ENCODE data around the gene GGT5.
"Not testable (repeated sequence)": the region's sequence is repeated elsewhere in the genome, so short reads cannot be mapped to it uniquely, and the experiment has no call there.

Gene GGT5, protein sequence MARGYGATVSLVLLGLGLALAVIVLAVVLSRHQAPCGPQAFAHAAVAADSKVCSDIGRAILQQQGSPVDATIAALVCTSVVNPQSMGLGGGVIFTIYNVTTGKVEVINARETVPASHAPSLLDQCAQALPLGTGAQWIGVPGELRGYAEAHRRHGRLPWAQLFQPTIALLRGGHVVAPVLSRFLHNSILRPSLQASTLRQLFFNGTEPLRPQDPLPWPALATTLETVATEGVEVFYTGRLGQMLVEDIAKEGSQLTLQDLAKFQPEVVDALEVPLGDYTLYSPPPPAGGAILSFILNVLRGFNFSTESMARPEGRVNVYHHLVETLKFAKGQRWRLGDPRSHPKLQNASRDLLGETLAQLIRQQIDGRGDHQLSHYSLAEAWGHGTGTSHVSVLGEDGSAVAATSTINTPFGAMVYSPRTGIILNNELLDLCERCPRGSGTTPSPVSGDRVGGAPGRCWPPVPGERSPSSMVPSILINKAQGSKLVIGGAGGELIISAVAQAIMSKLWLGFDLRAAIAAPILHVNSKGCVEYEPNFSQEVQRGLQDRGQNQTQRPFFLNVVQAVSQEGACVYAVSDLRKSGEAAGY

DNA sequence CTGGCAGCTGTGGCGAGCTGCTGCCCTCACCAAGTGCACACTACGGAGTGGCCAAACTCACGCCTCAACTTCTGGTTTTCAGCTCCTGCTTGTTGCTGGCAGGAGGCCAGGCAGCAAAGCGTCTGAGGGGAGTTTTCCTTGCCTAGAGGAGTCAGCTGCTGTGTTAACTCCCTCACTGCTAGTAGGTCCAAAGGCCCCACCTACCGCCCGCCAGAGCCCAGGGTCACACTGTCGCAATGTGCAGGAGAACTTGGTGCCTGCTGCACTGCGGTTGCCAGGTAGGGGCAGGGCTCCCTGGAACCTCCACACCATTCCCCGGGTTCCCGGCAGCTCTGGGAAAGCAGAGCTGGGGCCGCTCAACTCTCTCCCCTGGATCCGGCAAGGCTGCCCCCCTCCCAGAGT is at the start of gene GGT5:
GGT5 (minus strand) TSS at position 53 of the 402 bp plus-strand sequence. CDS start 357 bp downstream, outside the sequence.
- DNase-seq: not testable (repeated sequence)

GRCh38 chr22:24292202-24292830 is 47.4 kb upstream of the GGT5 start:
- not testable (repeated sequence) for DNase-seq

GRCh38 chr22:24291515-24292201 is 46.8 kb upstream of the GGT5 start:
- no peak for DNase-seq

DNA sequence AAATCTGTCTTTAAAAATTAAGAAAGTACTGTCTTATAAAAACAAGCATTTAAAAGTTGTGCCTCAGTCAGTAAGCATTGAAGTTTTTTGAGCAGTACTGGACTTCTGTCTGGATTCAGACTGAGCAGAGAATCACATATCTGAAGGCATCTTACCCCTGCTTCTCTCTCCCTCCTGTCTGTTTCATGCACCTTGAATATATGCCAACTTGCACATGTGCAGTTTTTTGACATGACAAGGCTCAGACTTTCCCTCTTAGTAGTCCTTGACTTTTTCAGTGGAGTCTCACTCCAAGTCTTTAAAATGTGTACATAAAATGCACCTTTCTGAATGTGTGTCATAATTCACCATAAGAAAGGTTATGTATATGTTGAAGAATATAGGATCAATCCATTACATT is 45.6 kb upstream of the GGT5 start:
- DNase-seq: no peak

DNA sequence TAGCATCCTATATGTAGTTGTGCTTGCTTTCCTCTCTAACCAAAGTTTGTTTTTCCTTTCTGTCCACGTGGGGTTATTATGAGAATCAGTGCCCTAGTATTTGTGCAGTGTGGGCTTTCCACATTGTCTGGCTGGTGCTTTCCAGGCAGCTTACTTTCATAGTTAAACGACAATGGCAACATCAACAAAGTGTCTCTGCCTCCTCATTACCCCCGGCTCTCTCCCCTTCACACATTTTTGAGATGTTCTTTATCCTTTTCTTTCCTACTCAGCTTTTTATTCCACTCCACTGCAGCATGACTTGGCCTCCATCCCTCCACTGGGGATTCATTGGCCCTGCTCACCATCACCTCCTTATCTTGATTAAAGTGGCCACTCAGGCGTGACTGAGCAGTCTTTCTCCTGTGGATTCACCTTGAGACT is 44.9 kb upstream of the GGT5 start:
- no peak for DNase-seq

DNA sequence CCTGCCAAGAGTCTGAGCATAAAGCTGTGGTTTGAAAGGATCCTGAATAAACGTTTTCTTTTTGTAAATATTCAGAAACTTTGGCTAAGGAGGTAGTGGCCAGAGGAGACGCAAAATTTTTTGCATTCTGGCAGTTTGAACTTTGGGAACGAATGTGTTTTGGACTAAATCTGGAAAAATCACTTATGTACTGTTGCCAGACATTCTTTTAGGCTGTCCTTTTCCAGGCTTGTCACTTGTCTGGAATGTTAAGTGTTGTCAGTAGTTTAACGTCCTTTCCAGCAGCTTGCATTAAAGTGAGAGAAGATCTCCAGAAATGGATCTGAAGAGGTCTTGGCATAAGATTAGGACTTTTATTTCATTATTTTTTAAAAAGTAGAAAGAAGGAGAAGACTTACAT is 44.2 kb upstream of the GGT5 start:
- no peak for DNase-seq

DNA sequence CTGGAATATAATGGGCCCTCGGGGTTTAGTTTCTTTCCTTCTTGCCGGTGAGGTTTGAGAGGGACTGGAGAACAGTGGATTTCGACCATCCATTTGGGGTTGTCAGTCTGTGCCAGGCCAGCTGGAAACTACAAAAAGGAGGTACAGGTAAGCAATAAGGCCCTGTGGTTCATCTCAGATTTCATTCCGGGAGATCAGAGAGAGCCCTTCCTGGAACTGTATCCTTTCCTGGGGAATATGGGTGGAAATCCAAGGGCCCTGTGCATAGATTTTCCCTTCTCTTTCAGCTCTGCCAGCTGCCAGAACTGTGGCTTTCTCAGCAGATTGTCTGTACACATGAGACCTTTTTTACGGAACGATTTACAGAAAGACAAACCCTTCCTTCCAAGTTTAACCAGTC is 42.9 kb upstream of the GGT5 start:
- DNase-seq: not testable (repeated sequence)

- not testable (repeated sequence) for DNase-seq
Observed at GRCh38 chr22:24287212-24287611, 42.3 kb upstream of the GGT5 start.

GRCh38 chr22:24285245-24285644 is 40.4 kb upstream of the GGT5 start:
- DNase-seq: no peak

GRCh38 chr22:24284747-24285203 is 39.9 kb upstream of the GGT5 start:
- DNase-seq: no peak

DNA sequence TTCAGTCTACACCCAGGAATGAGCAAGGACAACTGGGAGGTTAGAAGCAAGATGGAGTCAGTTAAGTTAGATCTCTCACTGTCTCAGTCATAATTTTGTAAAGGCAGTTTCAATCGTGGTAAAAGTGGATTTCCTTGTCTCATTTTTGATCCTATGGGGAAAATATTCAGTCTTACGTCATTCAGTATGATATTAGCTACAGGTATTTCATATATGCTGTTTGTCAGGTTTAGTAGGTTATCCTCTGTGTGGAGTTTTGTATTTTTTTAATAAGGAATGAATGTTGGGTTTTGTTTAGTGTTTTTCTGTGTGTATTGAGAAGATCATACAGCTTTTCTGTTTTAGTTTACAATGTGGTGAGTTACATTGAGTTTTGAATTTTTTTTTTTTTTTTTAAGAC is 37.5 kb upstream of the GGT5 start:
- DNase-seq: no peak

- not testable (repeated sequence) for DNase-seq
Observed at GRCh38 chr22:24280363-24280762, 35.5 kb upstream of the GGT5 start.

DNA sequence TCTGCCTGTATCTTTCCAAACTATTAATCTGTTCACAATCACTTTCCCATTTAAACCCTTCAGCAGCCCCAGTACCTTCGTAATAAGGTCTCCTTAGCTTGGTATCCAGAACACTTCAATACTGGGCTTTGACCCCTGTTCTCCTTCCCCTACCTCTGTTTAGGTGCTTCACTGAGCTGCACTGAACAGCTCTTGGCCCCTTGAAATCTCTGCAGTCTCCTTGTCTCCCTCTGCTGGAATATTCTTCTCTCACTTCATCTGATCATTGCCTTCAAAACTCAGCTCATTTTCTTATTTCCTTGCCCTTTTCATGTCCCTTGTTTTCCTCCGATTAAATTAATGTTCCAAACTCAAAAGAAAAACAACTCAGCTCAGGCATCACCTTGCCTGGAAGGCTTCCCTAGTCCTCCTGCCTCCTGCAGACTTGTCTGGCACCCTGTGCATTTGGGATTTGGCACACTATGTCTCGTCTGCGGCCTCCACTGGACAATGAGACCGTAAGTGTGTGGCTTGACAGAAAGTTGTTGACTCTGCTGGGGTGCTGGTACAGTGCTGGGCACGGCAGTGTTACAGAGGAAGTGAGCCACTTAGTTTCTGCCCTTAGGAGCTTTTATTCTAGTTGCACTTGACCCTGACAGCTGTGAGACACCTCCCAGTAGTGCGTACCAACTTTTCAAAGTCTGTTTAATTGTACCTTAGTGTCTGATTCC is 30.0 kb upstream of the GGT5 start:
- not testable (repeated sequence) for DNase-seq

DNA sequence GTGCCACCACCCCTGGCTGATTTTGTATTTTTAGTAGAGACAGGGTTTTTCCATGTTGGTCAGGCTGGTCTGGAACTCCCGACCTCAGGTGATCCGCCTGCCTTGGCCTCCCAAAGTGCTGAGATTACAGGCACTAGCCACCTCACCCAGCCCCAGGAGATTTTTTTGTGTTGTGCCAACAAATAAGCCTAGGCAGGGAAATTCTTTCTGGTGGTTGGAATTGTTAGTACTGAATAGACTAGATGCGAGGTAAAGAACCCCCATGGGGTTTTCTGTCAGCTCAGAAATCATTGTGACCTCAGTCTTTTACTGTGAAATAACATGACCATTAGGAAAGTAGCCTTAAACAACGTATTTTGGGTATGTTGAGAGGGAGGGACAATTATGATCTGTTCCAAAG is 29.0 kb upstream of the GGT5 start:
- DNase-seq: not testable (repeated sequence)

- not testable (repeated sequence) for DNase-seq
Observed at GRCh38 chr22:24273031-24273430, 28.1 kb upstream of the GGT5 start.

DNA sequence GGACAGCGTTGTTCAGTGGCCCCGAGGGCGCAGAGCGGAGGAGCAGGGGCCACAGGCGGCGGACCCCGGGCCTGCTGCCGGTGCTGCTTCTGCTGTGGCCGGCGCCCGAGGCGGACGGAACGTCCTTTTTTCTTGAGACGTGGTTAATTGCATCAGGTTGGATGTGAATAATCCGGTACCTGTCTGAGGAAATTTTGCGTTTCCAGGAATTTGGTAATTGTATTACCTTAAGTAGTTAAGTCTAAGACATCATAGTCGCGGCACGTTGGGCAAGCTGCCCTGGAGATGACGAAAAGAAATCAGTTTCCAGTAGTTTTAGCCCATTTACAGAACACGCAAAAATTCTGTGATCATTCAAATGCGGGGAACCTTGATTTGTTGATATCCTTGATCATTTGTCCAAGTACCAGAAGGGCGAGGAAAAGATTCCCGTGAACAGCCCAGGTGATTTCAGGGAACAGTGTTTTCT is 26.5 kb upstream of the GGT5 start:
- no peak for DNase-seq

GRCh38 chr22:24270556-24271385 is 25.9 kb upstream of the GGT5 start, which contains the start of gene SPECC1L:
TSS of gene SPECC1L (plus strand) at chr22:24270831. CDS start at chr22:24302232, 31,401 bp downstream.
- peak; percentile 82 to 96 (median 89) for DNase-seq

DNA sequence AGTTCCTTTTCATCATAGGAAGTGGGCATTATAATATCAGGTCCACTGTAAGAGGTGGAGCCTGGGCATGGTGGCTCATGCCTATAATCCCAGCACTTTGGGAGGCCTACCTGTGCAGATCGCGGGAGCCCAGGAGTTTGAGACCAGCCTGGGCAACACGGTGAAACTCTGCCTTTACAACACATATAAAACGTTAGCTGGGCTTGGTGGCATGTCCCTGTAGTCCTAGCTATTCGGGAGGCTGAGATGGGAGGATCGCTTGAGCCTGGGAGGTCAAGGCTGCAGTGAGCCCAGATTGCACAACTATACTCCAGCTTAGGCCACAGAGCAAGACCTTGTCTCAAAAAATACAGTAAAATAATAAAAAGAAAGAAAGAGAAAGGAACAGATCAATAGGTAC is 21.6 kb upstream of the GGT5 start:
- DNase-seq: not testable (repeated sequence)

DNA sequence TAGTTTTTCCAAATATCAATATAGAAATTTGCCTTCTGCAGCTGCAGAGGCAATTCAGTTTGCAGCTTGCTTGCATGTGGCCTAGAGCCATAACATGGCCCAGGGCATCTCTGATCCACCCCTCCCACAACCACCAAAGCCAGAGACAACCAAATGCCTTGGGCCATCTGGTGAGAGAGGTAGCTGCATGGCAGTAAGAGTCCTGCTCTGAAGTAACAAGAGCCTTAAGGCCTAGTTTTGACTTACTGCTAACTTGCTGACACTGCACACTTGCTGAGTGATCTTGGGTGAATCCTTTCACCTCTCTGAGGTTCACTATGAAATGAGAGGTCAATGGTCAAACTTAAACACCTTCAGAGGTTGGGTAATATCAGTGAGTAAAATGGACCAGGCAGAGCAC is 20.9 kb upstream of the GGT5 start:
- DNase-seq: no peak

GRCh38 chr22:24264329-24264896 is 19.5 kb upstream of the GGT5 start:
- DNase-seq: not testable (repeated sequence)

DNA sequence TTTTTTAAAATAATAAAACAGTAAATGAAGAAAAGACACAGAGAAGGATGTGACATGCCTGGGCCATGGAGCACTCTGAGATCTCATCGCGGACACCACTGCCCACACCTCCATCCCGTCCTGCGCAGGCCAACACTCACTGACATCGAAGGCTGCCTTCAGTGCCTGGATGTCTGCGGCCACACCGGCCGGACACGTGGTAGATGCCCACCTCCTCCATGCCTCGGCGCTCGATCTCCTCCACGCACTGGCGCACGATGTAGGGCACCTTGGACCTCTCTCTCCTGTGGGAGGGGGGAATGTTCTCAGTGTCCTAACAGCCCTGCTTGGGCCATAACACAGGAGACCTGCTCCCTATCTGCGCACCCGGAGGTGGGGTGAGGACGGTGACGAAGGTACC is 18.6 kb upstream of the GGT5 start:
- not testable (repeated sequence) for DNase-seq

Measured in stimulated activated naive CD4-positive, alpha-beta T cell (primary cell).